ENCODE data around the gene GOLGA8N.

GRCh38 chr15:32652178-32652577 lies 58.9 kb downstream of the GOLGA8N start:
- TF ChIP-seq, protein P1, sequence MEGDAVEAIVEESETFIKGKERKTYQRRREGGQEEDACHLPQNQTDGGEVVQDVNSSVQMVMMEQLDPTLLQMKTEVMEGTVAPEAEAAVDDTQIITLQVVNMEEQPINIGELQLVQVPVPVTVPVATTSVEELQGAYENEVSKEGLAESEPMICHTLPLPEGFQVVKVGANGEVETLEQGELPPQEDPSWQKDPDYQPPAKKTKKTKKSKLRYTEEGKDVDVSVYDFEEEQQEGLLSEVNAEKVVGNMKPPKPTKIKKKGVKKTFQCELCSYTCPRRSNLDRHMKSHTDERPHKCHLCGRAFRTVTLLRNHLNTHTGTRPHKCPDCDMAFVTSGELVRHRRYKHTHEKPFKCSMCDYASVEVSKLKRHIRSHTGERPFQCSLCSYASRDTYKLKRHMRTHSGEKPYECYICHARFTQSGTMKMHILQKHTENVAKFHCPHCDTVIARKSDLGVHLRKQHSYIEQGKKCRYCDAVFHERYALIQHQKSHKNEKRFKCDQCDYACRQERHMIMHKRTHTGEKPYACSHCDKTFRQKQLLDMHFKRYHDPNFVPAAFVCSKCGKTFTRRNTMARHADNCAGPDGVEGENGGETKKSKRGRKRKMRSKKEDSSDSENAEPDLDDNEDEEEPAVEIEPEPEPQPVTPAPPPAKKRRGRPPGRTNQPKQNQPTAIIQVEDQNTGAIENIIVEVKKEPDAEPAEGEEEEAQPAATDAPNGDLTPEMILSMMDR (IDR thresholded peaks at IDR 0.05), result no peak
- TF ChIP-seq POLR2A (IDR thresholded peaks at IDR 0.05), result no peak

Data from lower leg skin (tissue), 3 donors.